RWPE2 (cell line): ENCODE data around the gene C21orf91.

Source experiments
- ATAC-seq: fragments of 200-7000 bp; cut with Tn5 transposase; 3 replicates; pipeline ENCODE4 v1.9.1; 2021; ENCODE audit warnings: low read depth
- DNase-seq: peaks from one replicate; pipeline ENCODE4 v3.0.0-alpha.2; 2020; ENCODE audit warnings: low spot score
- H3K27ac ChIP-seq: fragments of 450-650 bp; 2 replicates; pipeline ENCODE4 v1.5.1; 2017; ENCODE audit warnings: mild to moderate bottlenecking; ENCODE audit not compliant: poor library complexity, severe bottlenecking
- H3K27me3 ChIP-seq: fragments of 250-450 bp; sonication (Bioruptor Pico); 2 replicates; pipeline ENCODE4 v1.5.1; 2021; ENCODE audit warnings: mild to moderate bottlenecking, moderate library complexity; ENCODE audit not compliant: insufficient read depth, poor library complexity, severe bottlenecking
- H3K36me3 ChIP-seq: fragments of 250-450 bp; sonication (Bioruptor Pico); 2 replicates; pipeline ENCODE4 v1.5.1; 2020; ENCODE audit warnings: low read depth, mild to moderate bottlenecking, moderate library complexity
- H3K4me1 ChIP-seq: fragments of 250-450 bp; sonication (Bioruptor Pico); 2 replicates; pipeline ENCODE4 v1.5.1; 2021; ENCODE audit warnings: mild to moderate bottlenecking, moderate library complexity; ENCODE audit not compliant: insufficient read depth, poor library complexity, severe bottlenecking
- H3K4me3 ChIP-seq: fragments of 250-450 bp; sonication (Bioruptor Pico); 2 replicates; pipeline ENCODE4 v1.5.1; 2021; ENCODE audit warnings: mild to moderate bottlenecking, moderate library complexity; ENCODE audit not compliant: severe bottlenecking
- H3K9me3 ChIP-seq: fragments of 250-450 bp; sonication (Bioruptor Pico); 2 replicates; pipeline ENCODE4 v1.5.1; 2021; ENCODE audit warnings: mild to moderate bottlenecking, moderate library complexity; ENCODE audit not compliant: severe bottlenecking
- CTCF ChIP-seq: fragments of 450-650 bp; IDR thresholded peaks from one replicate; pipeline ENCODE4 v1.5.1; 2017; ENCODE audit warnings: mild to moderate bottlenecking, moderate library complexity; ENCODE audit not compliant: poor library complexity, severe bottlenecking

C21orf91 gene

GRCh38 chr21:17819114-17819876 is at the start of gene C21orf91:
Gene C21orf91 (minus strand): TSS chr21:17819356. CDS start chr21:17818318, 1,038 bp downstream.
- Histone ChIP-seq H3K9me3 (no peaks in the 10 kb centered on the region), H3K36me3 (peaks cover 24% of the 10 kb centered on the region), H3K27ac (peak within 1 kb of the TSS; percentile 45), H3K4me3 (peak within 1 kb of the TSS; percentile 74), H3K27me3 (no peaks in the 10 kb centered on the region), H3K4me1 (peaks cover 11% of the 10 kb centered on the region)
- ATAC-seq (peak; percentile 87), DNase-seq (peak; percentile 84)
- TF ChIP-seq CTCF = no peak

GRCh38 chr21:17866590-17866989 is 47.4 kb upstream of the C21orf91 start:
- Histone ChIP-seq H3K9me3 (no peaks in the 10 kb centered on the region), H3K27ac (no peak overlapping the region), H3K36me3 (no peaks in the 10 kb centered on the region), H3K4me1 (no peaks in the 10 kb centered on the region), H3K4me3 (no peak overlapping the region), H3K27me3 (no peaks in the 10 kb centered on the region)
- TF ChIP-seq CTCF = no peak
- ATAC-seq (no peak), DNase-seq (no peak)

GRCh38 chr21:17859661-17860060 is 40.5 kb upstream of the C21orf91 start:
- no peak for DNase-seq
- no peak for ATAC-seq
- Histone ChIP-seq H3K27me3 (no peaks in the 10 kb centered on the region), H3K36me3 (no peaks in the 10 kb centered on the region), H3K9me3 (no peaks in the 10 kb centered on the region), H3K27ac (no peak overlapping the region), H3K4me3 (no peak overlapping the region), H3K4me1 (no peaks in the 10 kb centered on the region)
- TF ChIP-seq CTCF = no peak

GRCh38 chr21:17858747-17859146 is 39.6 kb upstream of the C21orf91 start:
- Histone ChIP-seq H3K27me3 (no peaks in the 10 kb centered on the region), H3K4me3 (no peak overlapping the region), H3K4me1 (no peaks in the 10 kb centered on the region), H3K36me3 (no peaks in the 10 kb centered on the region), H3K27ac (no peak overlapping the region), H3K9me3 (no peaks in the 10 kb centered on the region)
- ATAC-seq (no peak), DNase-seq (no peak)
- no peak for TF ChIP-seq CTCF

- H3K27ac ChIP-seq = no peak overlapping the region
- H3K36me3 ChIP-seq = no peaks in the 10 kb centered on the region
- no peaks in the 10 kb centered on the region for H3K4me1 ChIP-seq
- DNase-seq = no peak
- no peaks in the 10 kb centered on the region for H3K9me3 ChIP-seq
- no peak for TF ChIP-seq CTCF
- no peak for ATAC-seq
- no peak overlapping the region for H3K4me3 ChIP-seq
- H3K27me3 ChIP-seq = no peaks in the 10 kb centered on the region
Measured at GRCh38 chr21:17854745-17855144, 35.6 kb upstream of the C21orf91 start.
